RWPE1 (cell line): ENCODE results near the gene SERPINB1.
"Not testable (repeated sequence)": the region's sequence is repeated elsewhere in the genome, so short reads cannot be mapped to it uniquely, and the experiment has no call there.

ENCODE experiments used
- CTCF ChIA-PET: fragments of 350-600 bp; sonication (Branson Sonifier 250); formaldehyde crosslinking; extraction: SDS; loops from one replicate; lab custom pipeline; 2021; lab: Yijun Ruan, JAX
- POLR2A ChIA-PET: fragments of 400-600 bp; formaldehyde crosslinking; extraction: SDS; loops from one replicate; lab custom pipeline; 2020; ENCODE audit warnings: antibody characterized with exemption; ENCODE audit not compliant: low non-redundant PET; lab: Yijun Ruan, JAX
- DNase-seq: peaks from one replicate; pipeline ENCODE4 v3.0.0; 2012; ENCODE audit warnings: low spot score
- H3K27ac ChIP-seq: fragments of 450-650 bp; 2 replicates; pipeline ENCODE4 v1.5.1; 2017
- CTCF ChIP-seq: fragments of 450-650 bp; conservative IDR thresholded peaks from 2 replicates; pipeline ENCODE4 v1.5.1; 2017; ENCODE audit warnings: low read depth, mild to moderate bottlenecking

SERPINB1 gene

GRCh38 chr6:2805031-2805430 lies 36.6 kb downstream of the SERPINB1 start:
- no peak for DNase-seq
- no peak overlapping the region for H3K27ac ChIP-seq
- POLR2A ChIA-PET, result no interaction called here
- CTCF ChIA-PET, result no interaction called here
- no peak for TF ChIP-seq CTCF

GRCh38 chr6:2804516-2804915 lies 37.1 kb downstream of the SERPINB1 start:
- H3K27ac ChIP-seq, result no peak overlapping the region
- POLR2A ChIA-PET, result interaction anchor here (0.6 kb wide), 1 partner anchor 186 kb away, joined by 3 read pairs; no protein-coding TSS in a partner anchor
- CTCF ChIA-PET, result no interaction called here
- DNase-seq, result no peak
- TF ChIP-seq CTCF, result no peak

GRCh38 chr6:2803731-2804429 lies 37.8 kb downstream of the SERPINB1 start:
- TF ChIP-seq CTCF, result no peak
- DNase-seq, result no peak
- ChIA-PET POLR2A (interaction anchor here (0.6 kb wide), 1 partner anchor 186 kb away, joined by 3 read pairs; no protein-coding TSS in a partner anchor), CTCF (interaction anchor here (0.7 kb wide), 1 partner anchor 23 kb away, joined by 3 read pairs; no protein-coding TSS in a partner anchor)
- H3K27ac ChIP-seq, result no peak overlapping the region

GRCh38 chr6:2802521-2803060 lies 39.1 kb downstream of the SERPINB1 start:
- no peak for TF ChIP-seq CTCF
- H3K27ac ChIP-seq, result no peak overlapping the region
- ChIA-PET CTCF (no interaction called here), POLR2A (no interaction called here)
- DNase-seq, result no peak

GRCh38 chr6:2801687-2802086 lies 40.0 kb downstream of the SERPINB1 start:
- DNase-seq, CTCF ChIA-PET, POLR2A ChIA-PET, H3K27ac ChIP-seq: not testable (repeated sequence)

GRCh38 chr6:2800552-2801316 lies 40.9 kb downstream of the SERPINB1 start:
- H3K27ac ChIP-seq, result no peak overlapping the region
- POLR2A ChIA-PET, result no interaction called here
- no peak for TF ChIP-seq CTCF

More at GRCh38 chr6:2800552-2801316, 40.9 kb downstream of the SERPINB1 start:
- CTCF ChIA-PET, result no interaction called here
- DNase-seq, result no peak
